GM12801 (cell line): ENCODE results near the gene REEP5.

ENCODE experiments used
- CTCF ChIP-seq: IDR thresholded peaks from one replicate; pipeline ENCODE4 v1.5.1; 2011; ENCODE audit warnings: control low read depth; ENCODE audit not compliant: insufficient read length; ENCODE audit errors: extremely low read depth

Gene REEP5

GRCh38 chr5:112895682-112896081 lies 26.3 kb downstream of the REEP5 start:
- no peak for TF ChIP-seq CTCF

GRCh38 chr5:112892776-112893175 lies 29.3 kb downstream of the REEP5 start:
- TF ChIP-seq CTCF = no peak

GRCh38 chr5:112886975-112887374 lies 35.1 kb downstream of the REEP5 start:
- TF ChIP-seq CTCF = no peak

GRCh38 chr5:112885001-112885400 lies 37.0 kb downstream of the REEP5 start:
- TF ChIP-seq CTCF = no peak

GRCh38 chr5:112883192-112883591 lies 38.8 kb downstream of the REEP5 start:
- TF ChIP-seq CTCF = no peak

GRCh38 chr5:112880219-112880964 lies 41.6 kb downstream of the REEP5 start:
- no peak for TF ChIP-seq CTCF

GRCh38 chr5:112878760-112879159 lies 43.3 kb downstream of the REEP5 start:
- no peak for TF ChIP-seq CTCF
